ENCODE data around the gene APOL1. TPM values are rescaled to one million over a fixed set of nuclear protein-coding genes. Genes with fewer than 3 reads are reported as not detected.

The APOL1 gene
- polyA plus RNA-seq, 1 of the 3 experiments (the other 2 are of a cell fraction): 0.56 TPM

GRCh38 chr22:36316419-36316818 is 63.5 kb downstream of the APOL1 start:
- no peak overlapping the region for H3K27ac ChIP-seq (ENCODE audit: low read depth in 2 of 2, low read length in 1 of 2)
- no peak for DNase-seq
- peaks cover 39% of the 10 kb centered on the region; the same call in 1 of the 2 replicates for H4K20me1 ChIP-seq (ENCODE audit: insufficient read depth)
- H3K9me2 ChIP-seq: no peaks in the 10 kb centered on the region
- no peak overlapping the region for H2AFZ ChIP-seq (ENCODE audit: low read depth)
- ChIA-PET CTCF (interaction anchor here (6.3 kb wide), 1 partner anchor 15 kb away, joined by 48 read pairs; no protein-coding TSS in a partner anchor), POLR2A (no interaction called here)
- no peaks in the 10 kb centered on the region for H3K4me1 ChIP-seq (ENCODE audit: control insufficient read depth in 1 of 2, insufficient read depth in 2 of 2, low read depth in 1 of 2, low read length in 1 of 2)
- 96% methylated on average over 12 of the region's 14 CpGs for WGBS (ENCODE audit: low lambda C conversion rate)
- TF ChIP-seq TCF12 (IDR thresholded peaks at IDR 0.05): no peak
- TF ChIP-seq EP300 (IDR thresholded peaks at IDR 0.05; ENCODE audit: borderline replicate concordance in 1 of 2, low read depth in 1 of 2, low read length in 1 of 2): no peak
- TF ChIP-seq RXRA (IDR thresholded peaks at IDR 0.05; ENCODE audit: borderline replicate concordance, low read depth): no peak
- TF ChIP-seq GATA2 (CRISPR knock-in tag; IDR thresholded peaks at IDR 0.05): no peak
- no peak for TF ChIP-seq MAX (IDR thresholded peaks at IDR 0.05; ENCODE audit: low read depth)
- TF ChIP-seq USF2 (IDR thresholded peaks at IDR 0.05; ENCODE audit: borderline replicate concordance, low read depth, low read length): no peak
- no peak for TF ChIP-seq EZH2phosphoT487 (IDR thresholded peaks at IDR 0.05; ENCODE audit: borderline replicate concordance, low read depth)
- TF ChIP-seq CHD2 (IDR thresholded peaks at IDR 0.05; ENCODE audit: low read length, partially characterized antibody): no peak
- no peak for TF ChIP-seq JUND (IDR thresholded peaks at IDR 0.05)
- TF ChIP-seq TEAD4 (IDR thresholded peaks at IDR 0.05; ENCODE audit: borderline replicate concordance, insufficient read depth): no peak
- TF ChIP-seq RCOR1 (IDR thresholded peaks at IDR 0.05; ENCODE audit: low read length): no peak
- no peak for TF ChIP-seq RAD21 (IDR thresholded peaks at IDR 0.05; ENCODE audit: low read length)
- TF ChIP-seq ZBTB33 (IDR thresholded peaks at IDR 0.05; ENCODE audit: borderline replicate concordance, low read depth): no peak
- no peak for TF ChIP-seq NFIC (IDR thresholded peaks at IDR 0.05; ENCODE audit: borderline replicate concordance)
- TF ChIP-seq RFX5 (IDR thresholded peaks at IDR 0.05; ENCODE audit: low read length): no peak
- TF ChIP-seq IRF3 (IDR thresholded peaks at IDR 0.05; ENCODE audit: low read depth, low read length): no peak
- no peak for TF ChIP-seq SMC3 (IDR thresholded peaks at IDR 0.05; ENCODE audit: low read depth, low read length)
- no peak for TF ChIP-seq MXI1 (IDR thresholded peaks at IDR 0.05; ENCODE audit: low read depth, low read length)
- H3K36me3 ChIP-seq (replicated peaks in 1 of 2; ENCODE audit: control insufficient read depth in 1 of 2, insufficient read depth in 2 of 2, low read length in 1 of 2): peaks cover 79 to 90% of the 10 kb centered on the region in 2 experiments
- H3K9ac ChIP-seq: no peak overlapping the region
- no peak overlapping the region for H3K4me3 ChIP-seq (ENCODE audit: low read depth in 2 of 2, low read length in 1 of 2)
- no peaks in the 10 kb centered on the region for H3K27me3 ChIP-seq (ENCODE audit: insufficient read depth)
- peaks cover 51% of the 10 kb centered on the region for H3F3A ChIP-seq (replicated peaks; ENCODE audit: insufficient read depth)
- H3K9me3 ChIP-seq: no peaks in the 10 kb centered on the region
- H3K79me2 ChIP-seq (ENCODE audit: insufficient read depth): peaks cover 100% of the 10 kb centered on the region
- no peak overlapping the region for H3K4me2 ChIP-seq

Small RNA genes lying within 50 kb of the gene (small RNA-seq; reads per million reads assigned to genes)
- gene MIR6819: 0 reads per million in 7 experiments

Other genes with a start within 250 kb of the APOL1 start
- gene RBFOX2, start 224.3 kb upstream of the APOL1 start, polyA plus RNA-seq (2012; rRNA removed): 115 and 151 TPM in 2 replicates
- 0.21 and 1.1 TPM in 2 replicates for gene APOL3, start 92.4 kb upstream of the APOL1 start, polyA plus RNA-seq (2012; rRNA removed)
- gene APOL4, start 51.3 kb upstream of the APOL1 start, polyA plus RNA-seq (2012; rRNA removed): 0.08 and 0.21 TPM in 2 replicates
- gene APOL2, start 13.6 kb upstream of the APOL1 start, polyA plus RNA-seq (2012; rRNA removed): 8.3 and 9.4 TPM in 2 replicates
- 202 and 303 TPM in 2 replicates for gene MYH9, start 134.8 kb downstream of the APOL1 start, polyA plus RNA-seq (2012; rRNA removed)
- gene TXN2, start 228.5 kb downstream of the APOL1 start, polyA plus RNA-seq (2012; rRNA removed): 251 and 284 TPM in 2 replicates